A673 (cell line): ENCODE data around the gene HSD17B3.
A peak's percentile ranks its signal among the peaks of the same experiment; 100 is the strongest.

Experiments
- EZH2 ChIP-seq: fragments of 200-600 bp; sonication (generic); IDR thresholded peaks from 2 replicates; pipeline ENCODE4 v1.6.1; 2017; ENCODE audit warnings: borderline replicate concordance, low read depth, mild to moderate bottlenecking, mixed read lengths, antibody characterized with exemption, low read length; ENCODE audit not compliant: poor library complexity, severe bottlenecking
- TF ChIP-seq, protein P1 (sequence below): fragments of 300-800, 200-600 bp; sonication (generic); conservative IDR thresholded peaks from 2 replicates; pipeline ENCODE4 v1.5.1; 2017; ENCODE audit warnings: low read depth, mild to moderate bottlenecking, antibody characterized with exemption, low read length, moderate library complexity, mixed read lengths

DNA sequence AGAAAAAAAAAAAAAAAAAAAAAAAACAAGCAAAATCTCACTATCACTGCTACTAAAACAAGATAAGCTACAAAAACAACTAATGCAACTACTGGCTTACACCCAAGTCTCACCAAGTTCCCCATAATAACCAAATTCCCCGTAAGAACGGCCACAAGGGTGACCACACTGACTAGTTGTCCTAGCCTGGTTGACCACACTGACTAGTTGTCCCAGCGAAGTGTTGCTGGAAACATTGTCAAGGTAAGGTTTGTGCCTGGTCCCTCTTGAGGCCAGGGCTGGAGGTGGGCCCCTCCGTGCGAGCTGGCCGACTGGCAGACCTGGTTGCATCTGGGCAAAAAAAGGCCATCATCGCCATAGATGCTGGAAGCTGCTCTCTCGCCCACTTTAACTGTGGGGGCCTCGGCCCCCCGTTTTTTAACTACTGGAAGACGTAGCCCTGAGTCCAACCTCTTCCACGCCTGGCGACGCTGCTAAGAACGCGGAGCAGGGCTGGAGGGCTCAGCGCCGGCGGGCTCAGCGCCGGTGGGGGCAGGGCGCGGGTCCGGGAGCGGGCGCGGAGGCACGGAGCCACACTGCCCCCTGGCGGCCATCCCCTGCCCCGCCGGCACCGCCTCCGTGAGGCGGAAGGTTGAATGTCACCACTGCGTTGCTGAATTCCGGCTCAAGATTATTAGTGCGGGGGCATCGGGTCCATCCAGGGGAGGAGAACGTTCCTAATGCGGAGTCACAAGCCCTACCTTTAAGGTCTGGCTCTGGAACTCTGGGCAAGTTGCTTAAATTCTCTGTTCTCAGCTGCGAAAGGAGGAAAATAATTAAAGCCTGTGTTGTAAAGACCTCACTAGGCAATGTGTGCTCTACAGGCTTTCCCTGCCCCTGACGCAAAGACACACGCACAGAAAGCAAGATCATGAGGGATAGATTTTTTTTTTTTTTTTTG is 84.0 kb downstream of the HSD17B3 start:
- TF ChIP-seq, protein P1, sequence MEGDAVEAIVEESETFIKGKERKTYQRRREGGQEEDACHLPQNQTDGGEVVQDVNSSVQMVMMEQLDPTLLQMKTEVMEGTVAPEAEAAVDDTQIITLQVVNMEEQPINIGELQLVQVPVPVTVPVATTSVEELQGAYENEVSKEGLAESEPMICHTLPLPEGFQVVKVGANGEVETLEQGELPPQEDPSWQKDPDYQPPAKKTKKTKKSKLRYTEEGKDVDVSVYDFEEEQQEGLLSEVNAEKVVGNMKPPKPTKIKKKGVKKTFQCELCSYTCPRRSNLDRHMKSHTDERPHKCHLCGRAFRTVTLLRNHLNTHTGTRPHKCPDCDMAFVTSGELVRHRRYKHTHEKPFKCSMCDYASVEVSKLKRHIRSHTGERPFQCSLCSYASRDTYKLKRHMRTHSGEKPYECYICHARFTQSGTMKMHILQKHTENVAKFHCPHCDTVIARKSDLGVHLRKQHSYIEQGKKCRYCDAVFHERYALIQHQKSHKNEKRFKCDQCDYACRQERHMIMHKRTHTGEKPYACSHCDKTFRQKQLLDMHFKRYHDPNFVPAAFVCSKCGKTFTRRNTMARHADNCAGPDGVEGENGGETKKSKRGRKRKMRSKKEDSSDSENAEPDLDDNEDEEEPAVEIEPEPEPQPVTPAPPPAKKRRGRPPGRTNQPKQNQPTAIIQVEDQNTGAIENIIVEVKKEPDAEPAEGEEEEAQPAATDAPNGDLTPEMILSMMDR, result peak; percentile 89
- TF ChIP-seq EZH2, result no peak
